ENCODE data around the gene PACRGL. TPM values are rescaled to one million over a fixed set of nuclear protein-coding genes. Genes with fewer than 3 reads are reported as not detected.

PACRGL gene
- total RNA-seq (2022) (17.2 and 19.2 TPM in 2 replicates), Bru-seq, nascent RNA (percentile 75 among the genes with signal in this experiment), BruChase-seq, experiment 1, labeled RNA remaining after a 6-hour chase (percentile 74 among the genes with signal in this experiment), BruChase-seq, experiment 2, labeled RNA remaining after a 2-hour chase (percentile 75 among the genes with signal in this experiment)
- long read RNA-seq, partial matches to known transcripts = 0 of 3 reads
- long read RNA-seq, other reads (novel, unspliced or antisense) = 1 of 3 reads

GRCh38 chr4:20700007-20700761, at the start of gene PACRGL:
Gene PACRGL, plus strand, starts transcription at chr4:20700458. Its CDS starts 4,024 bp downstream, at chr4:20704482.
- no peak for TF ChIP-seq CTCF (IDR thresholded peaks at IDR 0.05; ENCODE audit: unreplicated experiment)
- H3K9me3 Mint-ChIP-seq (ENCODE audit: low read depth, unreplicated experiment) = no peaks in the 10 kb centered on the region
- no peaks in the 10 kb centered on the region for H3K27me3 Mint-ChIP-seq (ENCODE audit: unreplicated experiment)
- no TSS peak for BruUV-seq (replicated peaks)
- H3K36me3 Mint-ChIP-seq (ENCODE audit: insufficient read depth, unreplicated experiment) = peaks cover 25% of the 10 kb centered on the region
- H3K4me1 Mint-ChIP-seq (ENCODE audit: low read depth, unreplicated experiment) = peaks cover 8% of the 10 kb centered on the region
- CTCF ChIA-PET = no interaction called here
- intact Hi-C loops (cut with micrococcal nuclease; ENCODE audit: unreplicated experiment) = no loop called here
- peak within 1 kb of the TSS; percentile 87 for H3K27ac Mint-ChIP-seq (ENCODE audit: unreplicated experiment)
- peak within 1 kb of the TSS; percentile 94 for H3K4me3 Mint-ChIP-seq (ENCODE audit: low read depth, unreplicated experiment)
- DNase-seq = peak; percentile 86

GRCh38 chr4:20652226-20652885, 47.9 kb upstream of the PACRGL start:
- no peak for TF ChIP-seq CTCF (IDR thresholded peaks at IDR 0.05; ENCODE audit: unreplicated experiment)
- Mint-ChIP-seq H3K27me3 (ENCODE audit: unreplicated experiment) (no peaks in the 10 kb centered on the region), H3K27ac (ENCODE audit: unreplicated experiment) (no peak overlapping the region), H3K4me1 (ENCODE audit: low read depth, unreplicated experiment) (no peaks in the 10 kb centered on the region), H3K4me3 (ENCODE audit: low read depth, unreplicated experiment) (no peak overlapping the region), H3K36me3 (ENCODE audit: insufficient read depth, unreplicated experiment) (no peaks in the 10 kb centered on the region), H3K9me3 (ENCODE audit: low read depth, unreplicated experiment) (no peaks in the 10 kb centered on the region)
- no peak for DNase-seq
- CTCF ChIA-PET = no interaction called here
- intact Hi-C loops (cut with micrococcal nuclease; ENCODE audit: unreplicated experiment) = no loop called here
- BruUV-seq (replicated peaks) = no TSS peak

GRCh38 chr4:20658456-20658855, 41.8 kb upstream of the PACRGL start:
- Mint-ChIP-seq H3K36me3 (ENCODE audit: insufficient read depth, unreplicated experiment) (no peaks in the 10 kb centered on the region), H3K27ac (ENCODE audit: unreplicated experiment) (no peak overlapping the region), H3K27me3 (ENCODE audit: unreplicated experiment) (no peaks in the 10 kb centered on the region), H3K4me3 (ENCODE audit: low read depth, unreplicated experiment) (no peak overlapping the region), H3K4me1 (ENCODE audit: low read depth, unreplicated experiment) (no peaks in the 10 kb centered on the region), H3K9me3 (ENCODE audit: low read depth, unreplicated experiment) (no peaks in the 10 kb centered on the region)
- no peak for TF ChIP-seq CTCF (IDR thresholded peaks at IDR 0.05; ENCODE audit: unreplicated experiment)
- CTCF ChIA-PET = no interaction called here
- BruUV-seq (replicated peaks) = no TSS peak
- no peak for DNase-seq
- intact Hi-C loops (cut with micrococcal nuclease; ENCODE audit: unreplicated experiment) = no loop called here

GRCh38 chr4:20662851-20663250, 37.4 kb upstream of the PACRGL start:
- CTCF ChIA-PET = no interaction called here
- H3K4me3 Mint-ChIP-seq (ENCODE audit: low read depth, unreplicated experiment) = no peak overlapping the region
- no peaks in the 10 kb centered on the region for H3K9me3 Mint-ChIP-seq (ENCODE audit: low read depth, unreplicated experiment)
- no peaks in the 10 kb centered on the region for H3K27me3 Mint-ChIP-seq (ENCODE audit: unreplicated experiment)
- H3K27ac Mint-ChIP-seq (ENCODE audit: unreplicated experiment) = no peak overlapping the region
- no peak for DNase-seq
- BruUV-seq (replicated peaks) = no TSS peak
- no peaks in the 10 kb centered on the region for H3K4me1 Mint-ChIP-seq (ENCODE audit: low read depth, unreplicated experiment)
- intact Hi-C loops (cut with micrococcal nuclease; ENCODE audit: unreplicated experiment) = no loop called here
- no peak for TF ChIP-seq CTCF (IDR thresholded peaks at IDR 0.05; ENCODE audit: unreplicated experiment)
- H3K36me3 Mint-ChIP-seq (ENCODE audit: insufficient read depth, unreplicated experiment) = no peaks in the 10 kb centered on the region

All from Calu3 (cell line).